NCI-H345 treated with DMSO at 0.1 percent for 48 hours (cell line): ENCODE measurements around the gene OR1J2.
"Not testable (repeated sequence)": the region's sequence is repeated elsewhere in the genome, so short reads cannot be mapped to it uniquely, and the experiment has no call there.

Experiments
- DNase-seq: peaks from one replicate; lab custom pipeline; 2025; ENCODE audit not compliant: unreplicated experiment; lab: John Stamatoyannopoulos, UW

The OR1J2 gene, protein sequence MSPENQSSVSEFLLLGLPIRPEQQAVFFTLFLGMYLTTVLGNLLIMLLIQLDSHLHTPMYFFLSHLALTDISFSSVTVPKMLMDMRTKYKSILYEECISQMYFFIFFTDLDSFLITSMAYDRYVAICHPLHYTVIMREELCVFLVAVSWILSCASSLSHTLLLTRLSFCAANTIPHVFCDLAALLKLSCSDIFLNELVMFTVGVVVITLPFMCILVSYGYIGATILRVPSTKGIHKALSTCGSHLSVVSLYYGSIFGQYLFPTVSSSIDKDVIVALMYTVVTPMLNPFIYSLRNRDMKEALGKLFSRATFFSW

DNA sequence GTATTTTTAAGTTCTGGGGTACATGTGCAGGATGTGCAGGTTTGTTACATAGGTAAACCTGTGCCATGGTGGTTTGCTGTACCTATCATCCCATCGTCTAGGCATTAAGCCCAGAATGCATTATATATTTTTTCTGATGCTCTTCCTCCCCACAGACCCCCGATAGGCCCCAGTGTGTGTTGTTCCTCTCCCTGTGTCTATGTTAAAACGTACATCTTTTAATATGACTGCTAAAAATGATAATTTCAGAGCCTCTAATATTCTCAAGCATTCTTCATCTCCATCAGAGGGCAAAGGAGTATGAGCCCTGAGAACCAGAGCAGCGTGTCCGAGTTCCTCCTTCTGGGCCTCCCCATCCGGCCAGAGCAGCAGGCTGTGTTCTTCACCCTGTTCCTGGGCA is at the start of gene OR1J2:
TSS of gene OR1J2 (plus strand) at position 301 of the 400 bp plus-strand sequence. CDS start at position 301, 0 bp downstream.
- no peak for DNase-seq

DNA sequence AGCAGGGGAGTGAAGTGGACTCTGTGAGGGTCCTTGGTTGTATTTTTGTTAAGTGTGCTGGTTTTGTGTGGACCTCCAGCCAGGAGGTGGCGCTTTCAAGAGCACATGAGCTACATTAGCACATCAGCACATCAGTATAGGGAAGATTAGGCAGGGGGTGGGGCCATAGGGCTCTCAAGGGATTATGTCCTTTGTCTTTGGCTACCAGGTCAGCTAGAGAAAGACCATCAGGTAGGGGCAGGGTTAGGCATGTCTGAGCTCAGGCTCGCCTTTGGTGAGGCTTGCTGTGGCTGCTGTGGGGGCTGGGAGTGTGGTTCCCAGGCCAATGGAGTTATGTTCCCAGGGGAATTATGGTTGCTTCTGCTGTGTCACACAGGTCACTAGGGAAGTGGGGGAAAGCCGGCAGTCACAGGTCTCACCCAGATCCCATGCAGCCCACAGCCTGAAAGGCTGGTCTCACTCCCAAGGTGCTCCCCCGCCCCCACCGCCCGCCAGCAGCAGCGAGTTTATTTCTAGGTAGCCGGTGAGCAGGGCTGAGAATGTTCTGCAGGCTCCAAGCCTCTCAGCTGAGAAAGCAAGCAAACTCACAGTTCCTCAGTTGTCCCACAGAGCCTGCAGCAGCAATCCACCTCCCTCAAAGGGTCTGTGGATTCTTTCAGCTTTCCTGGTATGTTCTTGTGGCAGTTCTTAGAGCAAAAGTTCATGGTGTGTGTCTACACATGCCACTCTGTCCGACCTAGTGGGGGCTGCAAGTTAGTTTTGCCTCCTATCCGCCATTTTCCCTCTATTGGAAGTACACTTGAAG is 46.6 kb upstream of the OR1J2 start:
- no peak for DNase-seq

DNA sequence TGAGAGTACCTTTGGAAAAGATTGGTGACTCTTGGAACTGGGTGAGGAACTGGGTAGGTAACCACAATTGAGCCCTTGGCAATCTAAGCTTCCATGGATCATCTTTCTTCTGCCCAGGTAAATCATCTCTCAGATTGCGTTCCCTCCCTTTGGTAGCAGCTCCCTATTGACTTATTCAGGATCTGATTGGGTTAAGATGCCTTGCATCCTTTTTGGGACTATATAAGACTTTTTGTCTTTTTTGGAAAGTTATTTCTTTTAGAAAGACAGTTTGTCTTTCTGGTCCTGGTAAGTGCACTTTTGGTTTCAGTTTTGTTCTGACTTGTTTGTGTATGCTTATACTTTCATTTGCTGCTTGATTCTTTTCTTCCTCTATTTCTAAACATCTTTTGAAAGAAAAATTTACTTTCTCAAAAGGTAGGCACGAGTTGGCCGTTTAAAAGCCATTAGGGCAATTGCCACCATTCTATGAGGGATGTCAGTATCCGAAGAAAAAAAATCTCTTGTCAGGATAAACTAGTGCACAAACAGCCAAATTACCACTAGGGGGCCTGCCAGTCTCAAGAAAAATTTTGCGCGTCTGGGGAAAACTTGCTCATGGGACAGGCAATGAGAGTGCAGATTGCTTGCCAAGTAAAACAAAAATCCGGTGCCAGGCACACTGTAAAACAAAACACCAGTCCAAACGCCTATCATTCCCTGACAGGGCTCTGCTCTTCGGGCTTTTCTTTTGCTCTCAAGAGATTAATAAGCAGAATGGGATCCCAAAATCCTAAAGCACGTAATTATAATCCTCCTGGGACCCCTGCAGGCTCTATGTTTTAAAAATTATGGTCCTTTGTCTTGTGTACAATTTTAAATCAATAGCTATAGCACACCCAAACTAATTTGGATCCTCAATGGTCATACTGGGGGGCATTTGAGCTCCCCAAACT is 45.7 kb upstream of the OR1J2 start:
- peak; percentile 90 for DNase-seq

DNA sequence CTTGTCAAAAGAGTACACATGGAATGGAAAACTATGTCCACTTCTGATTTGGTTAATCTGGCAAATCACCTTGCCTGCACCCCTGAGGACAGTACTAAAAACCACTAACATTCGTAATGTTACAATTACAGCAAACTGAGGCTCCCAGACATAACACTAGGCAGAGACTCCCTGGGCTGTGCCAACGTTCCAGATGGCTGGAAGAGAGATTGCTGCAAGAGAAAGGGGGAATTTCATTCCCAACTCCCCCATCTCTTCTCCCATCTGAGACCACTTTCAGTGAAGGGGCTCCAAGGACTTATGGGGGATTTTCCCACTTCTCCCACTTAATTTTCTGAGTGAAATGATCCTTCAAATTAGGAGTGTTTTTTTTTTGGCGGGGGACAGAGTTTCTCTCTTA is 44.1 kb upstream of the OR1J2 start:
- no peak for DNase-seq

DNA sequence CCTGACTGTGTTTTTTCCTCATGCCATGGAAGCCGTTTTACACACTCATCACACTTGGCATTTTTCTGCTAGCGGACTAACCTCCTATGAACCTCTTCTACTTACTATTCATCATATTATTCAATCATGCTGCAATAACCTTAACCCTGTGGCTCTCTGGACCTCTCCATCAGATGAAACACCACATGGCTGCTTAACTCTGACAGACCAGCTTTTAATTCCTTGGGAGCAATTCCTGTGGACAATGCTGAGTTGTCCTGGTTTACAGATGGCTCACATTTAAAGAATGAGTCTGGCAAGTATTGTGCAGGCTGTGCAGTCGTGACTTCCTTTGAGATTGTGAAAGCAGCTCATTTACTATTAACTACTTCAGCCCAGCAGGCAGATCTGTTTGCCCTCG is 41.9 kb upstream of the OR1J2 start:
- DNase-seq = no peak

DNA sequence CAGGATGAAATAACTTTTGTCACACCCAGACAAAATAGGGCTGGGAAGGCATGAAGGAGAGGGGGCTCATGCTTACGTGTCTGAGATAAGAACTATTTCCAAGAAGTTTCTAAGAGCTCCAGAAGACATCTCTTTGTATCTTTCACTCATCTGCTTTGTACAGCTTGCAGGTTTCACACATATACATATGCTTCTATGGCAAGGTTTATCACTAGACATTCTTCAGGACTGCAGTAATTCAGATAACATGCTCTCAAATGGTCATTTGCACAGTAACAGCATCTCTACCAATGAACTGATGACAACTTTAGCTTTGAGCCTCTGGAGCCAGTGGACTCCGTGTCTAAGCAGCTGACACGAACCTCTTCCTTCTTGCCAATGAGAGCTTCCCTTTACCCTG is 36.0 kb upstream of the OR1J2 start:
- DNase-seq = no peak

DNA sequence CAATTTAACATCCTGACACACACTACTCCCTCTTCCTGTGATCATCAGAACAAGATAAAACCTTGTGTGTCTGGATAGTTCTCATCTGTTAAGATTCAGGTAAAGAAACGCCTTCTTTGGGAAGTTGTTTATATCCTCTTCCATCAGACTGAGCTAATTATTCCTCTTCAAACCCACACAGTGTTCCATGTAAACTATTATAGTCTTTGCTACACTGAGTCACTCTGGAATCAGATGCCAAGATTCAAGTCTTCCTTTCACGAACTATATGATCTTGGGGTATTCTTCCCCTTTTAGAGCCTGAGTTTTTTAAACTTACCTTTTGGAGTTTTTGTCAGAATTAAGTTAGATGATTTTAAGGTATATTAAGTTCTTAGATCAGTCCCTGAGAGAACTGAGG is 34.9 kb upstream of the OR1J2 start:
- DNase-seq = no peak

DNA sequence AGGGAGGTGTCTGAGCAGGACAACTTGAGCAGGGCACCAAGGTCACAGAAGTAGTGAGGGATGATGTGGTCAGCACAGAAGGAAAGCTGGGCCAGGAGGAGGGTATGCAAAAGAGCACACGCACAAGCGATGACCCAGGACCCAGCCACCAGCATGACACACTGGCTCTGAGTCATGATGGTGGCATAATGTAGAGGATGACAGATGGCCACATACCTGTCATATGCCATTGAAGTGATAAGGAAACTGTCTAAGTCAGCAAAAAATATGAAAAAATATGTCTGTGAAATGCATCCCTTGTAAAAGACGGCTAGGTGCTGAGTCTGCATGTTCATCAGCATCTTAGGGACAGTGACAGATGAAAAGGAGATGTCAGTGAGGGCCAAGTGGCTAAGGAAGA is 33.3 kb upstream of the OR1J2 start:
- DNase-seq = no peak

DNA sequence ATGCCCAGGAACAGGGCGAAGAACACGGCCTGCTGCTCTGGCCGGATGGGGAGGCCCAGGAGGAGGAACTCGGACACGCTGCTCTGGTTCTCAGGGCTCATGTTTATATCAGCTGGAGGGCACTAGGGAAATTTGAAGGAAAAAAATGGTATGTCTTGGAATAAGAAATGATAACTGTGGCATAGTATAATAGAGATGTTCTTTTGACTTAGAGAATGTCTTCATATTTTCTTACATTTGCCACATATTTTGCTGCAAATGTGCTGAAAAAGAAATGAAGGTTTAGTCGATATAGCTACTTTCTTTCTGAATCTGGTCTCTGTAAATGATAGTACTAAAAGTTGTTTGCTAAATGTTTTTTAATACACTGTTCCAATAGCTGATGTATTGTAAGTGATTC is 32.8 kb upstream of the OR1J2 start, which contains the start of gene OR1J1:
TSS of gene OR1J1 (minus strand) at position 101 of the 400 bp plus-strand sequence. CDS start at position 101, 0 bp downstream.
- no peak for DNase-seq

DNA sequence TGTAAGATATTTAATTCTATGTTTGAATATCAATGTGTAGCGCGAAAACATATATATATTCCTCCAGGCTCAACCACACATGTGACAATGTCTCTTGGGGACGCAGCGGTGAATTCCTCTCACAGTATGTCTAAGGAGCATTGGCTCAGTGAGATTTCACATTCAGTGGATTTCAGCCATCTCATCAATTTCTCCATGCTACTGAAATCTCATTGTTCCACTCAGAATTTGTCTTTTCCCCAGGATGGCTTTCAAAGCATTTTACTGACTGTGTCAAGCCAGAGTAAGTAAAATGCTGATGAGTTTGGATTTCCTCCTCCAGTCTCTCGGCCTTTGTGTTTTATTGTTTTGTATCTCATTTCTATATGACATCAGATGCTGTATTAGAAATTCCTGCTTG is 31.5 kb upstream of the OR1J2 start:
- DNase-seq = no peak

DNA sequence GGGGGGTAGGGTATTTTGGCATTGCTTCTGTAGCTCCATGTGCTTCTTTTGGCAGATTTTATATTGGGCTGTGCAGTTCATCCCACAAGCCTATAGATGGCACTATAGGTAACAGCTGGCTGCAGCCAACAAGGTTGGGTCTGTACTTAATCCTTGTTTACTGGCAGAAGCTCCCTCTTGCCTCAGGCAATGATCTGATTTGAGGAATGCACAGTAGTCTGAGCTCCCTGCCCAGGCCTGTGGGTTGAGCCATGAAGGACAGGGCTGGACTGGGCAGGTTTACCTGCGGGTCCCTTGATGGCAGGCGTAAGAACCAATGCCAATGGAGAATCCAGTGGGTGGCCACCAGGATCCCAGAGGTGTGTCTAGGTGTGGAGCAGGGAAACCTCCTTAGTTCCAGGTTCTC is 11.7 kb upstream of the OR1J2 start:
- DNase-seq = no peak

DNA sequence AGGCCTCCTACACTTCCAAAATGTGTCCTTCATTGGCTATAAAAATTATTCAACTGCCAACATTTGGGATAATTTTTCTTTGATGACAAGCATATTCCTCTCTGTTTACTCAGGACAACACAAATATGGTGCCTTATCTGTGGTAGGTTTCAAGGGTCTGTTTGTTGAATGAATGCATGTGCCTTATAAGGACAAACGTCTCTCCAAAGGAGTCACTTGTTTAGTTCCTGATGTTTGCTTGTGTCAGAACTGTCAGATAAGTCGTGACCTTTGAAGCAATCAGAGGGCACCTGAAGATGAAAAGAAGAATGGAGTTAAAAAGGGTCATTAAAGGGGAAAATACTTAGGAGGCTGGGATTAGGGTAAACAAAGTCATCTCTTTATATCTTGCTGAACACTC is 3.6 kb upstream of the OR1J2 start:
- DNase-seq = no peak

DNA sequence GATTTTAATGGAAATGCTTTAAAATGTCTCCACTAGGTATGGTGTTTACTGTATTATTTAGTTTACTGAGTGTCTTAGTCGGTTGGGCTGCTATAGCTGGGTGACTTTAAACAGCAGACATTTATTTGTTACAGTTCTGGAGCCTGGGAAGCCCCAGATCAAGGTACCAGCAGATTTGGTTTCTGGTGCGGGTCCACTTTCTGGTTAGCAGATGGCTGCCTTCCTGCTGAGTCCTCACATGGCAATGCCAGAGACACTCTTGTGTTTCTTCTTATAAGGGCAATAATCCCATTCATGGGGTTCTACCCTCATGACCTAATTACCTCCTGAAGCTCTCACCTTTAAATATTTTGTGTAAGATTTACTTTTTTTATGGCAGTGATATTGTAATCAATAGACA is 7.6 kb downstream of the OR1J2 start:
- no peak for DNase-seq

DNA sequence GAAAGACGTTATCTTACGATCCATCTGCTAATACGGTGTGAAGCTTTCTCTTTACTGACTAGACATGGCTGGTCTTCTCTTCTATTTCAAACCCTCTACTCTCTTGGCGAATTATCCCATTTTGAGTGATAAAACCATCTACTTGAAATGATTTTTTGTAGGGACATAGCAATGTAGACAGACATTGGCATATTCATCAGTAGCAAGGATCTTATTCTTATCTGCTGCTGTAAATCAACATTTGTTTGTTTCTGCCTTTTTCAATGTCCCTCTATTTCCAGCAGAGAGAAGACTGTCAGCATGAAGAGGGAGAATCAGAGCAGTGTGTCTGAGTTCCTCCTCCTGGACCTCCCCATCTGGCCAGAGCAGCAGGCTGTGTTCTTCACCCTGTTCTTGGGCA is 8.2 kb downstream of the OR1J2 start, which contains the start of gene OR1J4:
TSS of gene OR1J4 (plus strand) at position 301 of the 400 bp plus-strand sequence. CDS start at position 301, 0 bp downstream.
- DNase-seq = no peak

DNA sequence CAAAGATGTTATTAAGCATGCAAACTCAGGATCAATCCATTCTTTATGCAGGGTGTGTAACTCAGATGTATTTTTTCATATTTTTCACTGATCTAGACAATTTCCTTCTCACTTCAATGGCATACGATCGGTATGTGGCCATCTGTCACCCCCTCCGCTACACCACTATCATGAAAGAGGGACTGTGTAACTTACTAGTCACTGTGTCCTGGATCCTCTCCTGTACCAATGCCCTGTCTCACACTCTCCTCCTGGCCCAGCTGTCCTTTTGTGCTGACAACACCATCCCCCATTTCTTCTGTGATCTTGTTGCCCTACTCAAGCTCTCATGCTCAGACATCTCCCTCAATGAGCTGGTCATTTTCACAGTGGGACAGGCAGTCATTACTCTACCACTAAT is 8.8 kb downstream of the OR1J2 start:
- no peak for DNase-seq

DNA sequence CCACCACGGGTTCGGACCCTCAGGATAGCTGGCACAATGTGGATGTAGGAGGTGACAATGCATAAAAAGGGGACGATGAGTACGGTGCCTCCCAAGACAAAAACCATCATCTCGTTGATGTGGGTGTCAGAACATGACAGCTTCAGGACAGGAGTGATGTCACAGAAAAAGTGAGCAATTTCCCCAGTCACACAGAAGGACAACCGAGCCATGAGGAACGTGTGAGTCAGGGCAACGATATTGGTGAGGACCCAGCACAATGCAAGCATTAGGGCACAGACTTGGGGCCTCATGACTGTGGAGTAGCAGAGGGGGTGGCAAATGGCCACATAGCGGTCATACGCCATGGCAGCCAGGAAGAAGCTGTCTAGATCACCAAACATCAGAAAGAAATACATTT is 16.0 kb downstream of the OR1J2 start:
- no peak for DNase-seq

DNA sequence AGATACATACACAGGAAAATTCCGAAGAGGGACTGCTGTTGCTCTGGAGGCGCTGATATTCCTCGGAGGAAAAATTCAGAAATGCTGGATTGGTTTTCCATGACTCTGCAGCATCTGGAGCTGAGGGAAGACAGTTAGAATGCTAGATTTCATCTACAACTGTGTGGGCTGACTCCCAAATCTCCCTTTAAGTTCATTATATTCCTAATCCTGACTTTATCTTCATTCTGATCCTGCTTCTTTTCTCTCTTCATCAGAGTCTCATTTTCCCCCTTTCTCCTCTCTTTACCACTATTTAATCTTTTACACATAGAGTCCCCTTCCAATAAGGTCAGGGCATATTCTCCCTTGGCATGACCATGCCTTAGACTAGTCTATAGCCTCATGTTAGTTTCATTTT is 16.6 kb downstream of the OR1J2 start, which contains the start of gene OR1N1:
TSS of gene OR1N1 (minus strand) at position 101 of the 400 bp plus-strand sequence. CDS start at position 101, 0 bp downstream.
- no peak for DNase-seq

DNA sequence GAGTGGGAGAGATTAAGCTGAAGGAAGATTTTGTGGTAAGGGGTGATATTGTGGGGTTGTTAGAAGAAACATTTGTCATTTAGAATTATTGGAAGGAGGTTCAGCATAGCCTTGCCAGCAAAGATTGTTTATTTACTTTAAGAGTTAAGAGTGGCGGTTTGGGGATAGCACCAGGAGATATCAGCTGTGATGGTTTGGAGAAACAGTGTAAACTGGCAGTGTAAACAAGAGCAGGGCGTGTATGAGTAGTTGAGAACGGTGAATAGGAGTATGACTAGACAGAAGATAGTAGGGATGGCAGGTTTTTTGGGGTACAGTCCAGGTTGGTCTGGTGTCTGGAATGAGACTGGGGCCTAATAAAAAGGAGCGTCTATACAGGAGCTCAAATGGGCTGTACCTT is 20.6 kb downstream of the OR1J2 start:
- DNase-seq = not testable (repeated sequence)

DNA sequence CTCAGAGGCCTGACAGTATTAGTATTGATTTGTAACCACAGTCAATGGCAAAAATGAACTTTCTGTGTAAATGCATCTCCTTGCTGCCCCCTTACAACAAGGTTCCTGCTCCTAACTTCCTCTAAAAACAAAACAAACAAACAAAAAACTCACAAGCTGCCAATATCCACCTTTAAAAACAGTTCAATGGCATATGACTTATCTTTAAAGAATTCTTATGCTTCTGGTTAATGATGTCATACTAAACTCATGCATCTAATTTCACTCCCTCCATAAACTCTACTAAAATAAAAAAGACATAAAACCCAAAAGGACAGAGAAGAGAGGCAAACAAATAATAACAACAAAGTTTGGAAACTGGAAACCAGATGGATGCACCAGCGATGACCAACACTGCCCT is 25.5 kb downstream of the OR1J2 start:
- no peak for DNase-seq

DNA sequence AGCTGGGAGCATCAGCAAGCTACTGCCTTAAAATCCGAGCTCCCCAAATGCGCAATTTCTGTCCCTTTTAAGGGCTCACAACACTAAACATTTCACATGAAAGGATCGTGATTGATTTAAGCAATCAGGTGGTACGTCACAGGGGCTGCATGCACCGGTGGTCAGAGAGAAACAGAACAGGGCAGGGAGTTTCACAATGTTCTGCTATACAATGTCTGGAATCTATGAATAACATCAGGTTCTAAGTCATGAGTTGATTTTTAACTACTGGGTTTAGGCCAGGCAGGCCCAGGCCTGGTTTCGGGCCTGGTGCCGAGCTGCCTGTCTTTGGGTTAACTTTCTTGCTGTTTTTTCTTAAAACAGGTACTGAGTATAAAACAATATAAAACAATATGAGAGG is 26.5 kb downstream of the OR1J2 start:
- DNase-seq = not testable (repeated sequence)

DNA sequence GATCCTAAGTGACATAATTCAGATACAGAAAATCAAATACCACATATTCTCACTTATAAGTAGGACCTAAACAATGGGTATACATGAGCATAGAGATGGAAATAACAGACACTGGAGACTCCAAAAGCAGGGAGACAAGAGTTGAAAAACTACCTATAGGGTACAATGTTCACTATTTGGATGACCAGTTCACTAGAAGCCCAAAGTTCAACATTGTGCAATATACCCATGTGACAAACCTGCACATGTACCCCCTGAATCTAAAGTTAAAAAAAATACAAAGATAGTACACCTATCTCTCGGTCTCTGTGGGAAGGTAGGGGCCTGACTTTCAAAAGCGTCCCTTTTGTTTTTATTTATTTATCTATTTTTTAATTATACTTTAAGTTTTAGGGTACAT is 28.2 kb downstream of the OR1J2 start:
- DNase-seq = no peak
